Measurements from ENCODE around the gene ZNF526.
A peak's percentile ranks its signal among the peaks of the same experiment; 100 is the strongest.
"Not testable (repeated sequence)": the region's sequence is repeated elsewhere in the genome, so short reads cannot be mapped to it uniquely, and the experiment has no call there.

The ZNF526 gene

DNA sequence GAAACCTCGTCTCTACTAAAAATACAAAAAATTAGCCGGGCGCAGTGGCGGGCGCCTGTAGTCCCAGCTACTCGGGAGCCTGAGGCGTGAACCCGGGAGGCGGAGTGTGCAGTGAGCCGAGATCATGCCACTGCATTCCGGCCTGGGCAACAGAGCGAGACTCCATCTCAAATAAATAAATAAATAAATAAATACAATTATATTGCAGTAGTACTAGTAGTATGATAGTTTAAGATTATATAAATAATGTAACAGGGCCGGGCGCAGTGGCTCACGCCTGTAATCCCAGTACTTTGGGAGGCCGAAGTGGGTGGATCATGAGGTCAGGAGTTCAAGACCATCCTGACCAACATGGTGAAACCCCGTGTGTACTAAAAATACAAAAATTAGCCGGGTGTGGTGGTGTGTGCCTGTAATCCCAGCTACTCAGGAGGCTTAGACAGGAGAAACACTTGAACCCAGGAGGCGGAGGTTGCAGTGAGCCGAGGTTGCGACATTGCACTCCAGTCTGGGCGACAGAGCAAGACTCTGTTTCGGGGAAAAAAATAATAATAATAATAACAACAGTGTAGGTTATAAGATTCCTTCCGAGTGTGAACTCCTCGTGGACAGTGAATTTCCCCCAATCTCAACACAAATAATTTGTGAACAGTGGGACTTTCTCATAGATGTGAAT, 47.0 kb downstream of the ZNF526 start:
- not testable (repeated sequence) for DNase-seq

DNA sequence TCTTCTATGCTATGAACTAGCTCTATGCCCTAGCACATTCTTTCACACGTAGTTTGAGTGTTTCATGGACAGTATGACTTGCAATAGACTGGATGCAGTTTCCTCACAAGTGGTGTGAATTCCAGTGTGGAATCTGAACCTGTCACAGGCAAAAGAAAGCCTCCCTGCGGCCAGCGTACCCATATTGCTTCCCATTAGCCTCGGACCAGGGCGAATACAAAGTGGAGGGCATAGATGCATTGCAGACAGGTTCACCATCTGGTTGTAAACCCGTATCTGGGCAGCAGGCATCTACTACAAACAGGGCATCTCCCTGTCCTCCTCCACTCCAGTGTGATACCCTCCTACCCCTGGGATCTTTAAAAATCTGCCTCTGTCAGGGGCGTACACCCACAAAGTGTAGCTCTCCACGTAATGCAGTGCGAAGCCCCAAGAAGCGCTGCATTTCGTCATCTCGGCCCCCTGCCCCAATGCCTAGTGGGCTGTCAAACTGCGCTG, 47.6 kb downstream of the ZNF526 start:
- DNase-seq, result no peak

DNA sequence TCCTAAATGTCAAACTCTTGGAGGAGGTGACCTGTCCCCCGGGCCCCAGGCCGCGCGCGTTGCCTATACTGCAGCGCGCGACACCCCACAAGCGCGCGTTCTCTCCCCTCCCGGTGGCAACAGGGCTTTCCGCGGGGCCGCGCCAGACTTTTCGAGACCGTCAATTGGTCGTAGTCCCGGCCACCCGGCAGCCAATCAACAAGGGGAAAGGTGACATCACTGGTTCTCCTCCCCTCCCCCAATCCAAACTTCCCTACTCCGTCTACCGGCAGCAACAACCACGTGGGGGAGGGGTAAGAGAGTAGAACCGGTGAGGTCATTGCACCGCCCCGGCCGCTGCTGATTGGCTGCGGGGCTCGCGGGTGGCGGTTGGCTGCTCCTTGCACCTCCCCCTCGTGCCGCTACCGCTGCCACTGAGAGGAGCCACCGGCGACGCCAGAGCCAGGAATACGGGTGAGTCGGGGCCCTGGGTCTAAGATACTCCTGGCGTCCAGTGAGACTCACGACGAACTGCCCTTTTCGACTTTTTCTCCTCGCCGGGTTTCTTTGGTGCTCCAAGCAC, 48.1 kb downstream of the ZNF526 start:
- DNase-seq, result peak; percentile 99

DNA sequence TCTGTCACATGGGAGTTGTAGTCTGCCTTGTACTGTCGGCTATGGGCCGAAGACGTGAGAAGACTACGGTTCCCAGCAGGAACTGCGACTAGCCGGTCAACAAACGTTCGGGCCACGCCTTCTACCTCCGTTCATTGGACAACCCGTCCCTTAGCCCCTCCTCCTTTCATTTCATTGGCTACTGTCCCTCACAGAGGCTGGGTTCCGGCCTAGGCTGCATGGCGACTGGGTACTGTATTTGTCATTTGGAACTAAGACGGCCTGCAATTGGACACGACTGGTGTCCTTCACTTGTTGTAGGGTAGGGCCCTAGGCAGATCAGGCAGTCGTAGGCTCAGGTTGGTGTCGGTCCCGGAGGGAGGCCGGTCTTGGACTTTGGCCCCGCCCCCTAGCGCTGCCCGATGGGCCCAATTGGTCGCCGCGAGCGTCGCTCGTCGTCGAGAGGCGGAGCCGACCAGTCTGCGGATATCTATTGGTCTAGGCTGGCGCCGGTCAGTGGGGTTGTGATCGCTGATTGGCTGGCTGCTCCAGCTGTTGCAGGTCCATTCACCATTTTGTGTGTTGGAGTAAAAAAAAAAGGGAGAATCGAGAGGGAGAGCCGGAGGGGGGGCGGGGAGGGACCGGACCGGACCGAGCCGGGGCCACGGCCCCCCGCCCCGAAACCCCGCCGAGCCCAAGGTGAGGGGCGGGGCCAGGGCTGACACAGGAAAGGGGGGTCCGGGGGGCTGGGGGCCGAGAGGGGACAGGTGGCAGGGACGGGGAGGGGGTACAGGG, 48.8 kb downstream of the ZNF526 start, which contains the start of gene CIC:
CIC (plus strand) TSS at position 549 of the 774 bp plus-strand sequence. CDS start 2,532 bp downstream, outside the sequence.
- DNase-seq, result peak; percentile 100

DNA sequence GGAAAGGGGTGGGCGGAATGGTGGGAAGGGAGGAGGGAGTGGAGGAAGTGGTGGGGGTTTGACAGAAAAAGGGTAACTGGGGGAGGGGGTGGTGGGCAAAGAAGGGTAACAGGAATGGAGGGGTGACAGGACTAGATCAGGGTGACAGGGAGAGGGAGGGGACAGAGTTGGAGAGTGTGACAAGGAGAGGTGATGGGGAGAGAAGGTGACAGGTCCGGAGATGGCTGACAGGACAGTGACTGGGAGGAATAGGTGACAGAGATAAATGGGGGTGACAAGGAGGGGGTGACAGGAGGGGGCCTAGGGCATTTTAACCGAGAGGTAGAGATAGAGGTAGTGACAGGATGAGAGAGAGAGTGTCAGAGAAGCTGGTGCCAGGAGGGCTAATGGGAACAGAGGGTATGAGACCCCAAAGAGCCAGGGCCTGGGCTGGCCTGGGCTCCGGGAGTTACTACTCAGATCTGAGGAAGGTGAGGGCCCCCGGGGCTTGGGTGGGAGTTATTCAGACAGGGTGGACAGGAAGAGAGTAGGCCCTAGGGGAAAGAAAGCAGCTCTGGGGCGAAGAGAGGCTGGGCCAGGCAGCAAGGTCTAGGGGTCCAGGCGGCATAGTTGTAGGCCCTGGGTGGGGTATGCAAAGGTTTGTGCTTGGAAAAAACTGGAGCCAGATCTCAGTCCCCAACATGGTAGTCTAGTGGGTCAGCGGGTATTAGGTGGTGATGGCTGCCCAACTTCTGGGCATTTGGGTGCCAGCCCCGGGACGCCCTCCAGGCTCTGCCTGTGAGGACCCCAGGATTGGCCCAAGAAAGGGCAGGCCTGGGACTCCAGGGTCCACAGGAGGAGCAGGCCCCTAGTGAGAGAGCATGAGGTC, 49.6 kb downstream of the ZNF526 start:
- DNase-seq, result no peak

DNA sequence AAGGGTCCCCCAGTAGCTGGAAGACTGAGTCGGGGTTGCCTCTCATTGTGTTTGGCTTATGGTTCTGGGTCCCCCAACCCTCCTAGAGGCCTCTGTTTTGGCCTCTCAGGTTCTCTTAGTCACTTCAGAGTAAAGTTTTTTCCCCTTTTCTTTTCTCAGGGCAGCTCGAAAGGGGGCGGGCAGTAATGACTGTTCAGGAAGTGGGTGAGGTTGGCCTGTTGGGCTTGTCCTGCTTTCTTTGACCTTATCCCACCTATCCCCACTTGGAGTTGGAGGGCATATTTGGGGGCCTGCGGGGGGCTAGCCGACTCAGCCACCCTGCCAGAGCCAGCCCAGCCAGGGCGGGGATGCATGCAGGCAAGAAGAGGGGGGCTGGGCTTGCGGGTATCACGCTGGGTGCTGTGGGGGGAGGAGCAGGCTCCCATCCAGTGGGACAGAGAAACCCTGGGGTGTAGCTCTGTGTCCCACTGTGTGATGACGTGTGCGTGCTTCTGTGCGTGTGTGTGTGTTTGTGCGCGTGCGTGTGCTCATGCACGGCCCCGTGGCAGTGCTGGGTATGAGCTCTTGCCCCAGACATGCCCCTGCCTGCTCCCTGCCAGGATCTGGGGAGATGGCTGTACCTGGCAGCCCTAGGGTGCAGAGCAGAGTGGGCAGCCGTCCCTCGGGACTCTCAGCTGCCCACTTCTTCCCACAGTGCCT, 50.4 kb downstream of the ZNF526 start:
- DNase-seq, result no peak

DNA sequence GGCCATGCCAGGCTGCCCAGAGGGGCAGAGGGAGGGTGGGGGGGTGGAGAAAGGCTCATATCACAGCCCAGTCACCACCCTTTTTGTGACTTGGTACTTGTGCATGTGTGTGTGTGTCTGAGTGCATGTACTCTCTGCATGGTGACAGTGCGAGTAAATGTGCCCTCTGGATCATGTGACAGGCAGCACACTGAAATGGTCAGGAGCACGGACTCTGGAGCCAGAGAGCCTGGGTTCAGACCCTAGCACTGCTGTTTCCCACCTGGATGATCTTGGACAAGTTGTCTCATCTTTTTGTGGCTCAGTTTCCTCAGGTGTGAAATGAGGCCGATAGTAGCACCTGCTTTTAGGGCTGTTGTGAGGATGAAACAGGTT, 50.9 kb downstream of the ZNF526 start:
- no peak for DNase-seq

DNA sequence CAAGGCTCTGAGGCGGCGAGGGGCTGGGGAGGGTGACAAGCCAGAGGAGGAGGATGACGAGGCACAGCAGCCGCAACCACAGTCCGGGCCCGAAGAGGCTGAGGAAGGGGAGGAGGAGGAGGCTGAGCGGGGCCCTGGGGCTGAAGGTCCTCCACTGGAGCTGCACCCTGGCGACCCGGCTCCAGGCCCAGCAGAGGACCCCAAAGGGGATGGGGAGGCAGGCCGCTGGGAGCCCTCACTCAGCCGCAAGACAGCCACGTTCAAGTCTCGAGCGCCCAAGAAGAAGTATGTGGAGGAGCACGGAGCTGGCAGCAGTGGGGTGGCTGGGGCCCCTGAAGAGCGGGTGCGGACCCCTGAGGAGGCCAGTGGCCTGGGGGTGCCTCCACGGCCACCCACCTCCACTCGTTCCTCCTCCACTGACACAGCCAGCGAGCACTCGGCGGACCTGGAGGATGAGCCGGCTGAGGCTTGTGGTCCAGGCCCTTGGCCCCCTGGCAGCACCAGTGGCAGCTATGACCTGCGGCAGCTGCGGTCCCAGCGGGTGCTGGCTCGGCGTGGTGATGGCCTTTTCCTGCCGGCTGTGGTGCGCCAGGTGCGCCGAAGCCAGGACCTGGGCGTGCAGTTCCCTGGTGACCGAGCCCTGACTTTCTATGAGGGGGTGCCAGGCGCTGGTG, 51.9 kb downstream of the ZNF526 start:
- no peak for DNase-seq

DNA sequence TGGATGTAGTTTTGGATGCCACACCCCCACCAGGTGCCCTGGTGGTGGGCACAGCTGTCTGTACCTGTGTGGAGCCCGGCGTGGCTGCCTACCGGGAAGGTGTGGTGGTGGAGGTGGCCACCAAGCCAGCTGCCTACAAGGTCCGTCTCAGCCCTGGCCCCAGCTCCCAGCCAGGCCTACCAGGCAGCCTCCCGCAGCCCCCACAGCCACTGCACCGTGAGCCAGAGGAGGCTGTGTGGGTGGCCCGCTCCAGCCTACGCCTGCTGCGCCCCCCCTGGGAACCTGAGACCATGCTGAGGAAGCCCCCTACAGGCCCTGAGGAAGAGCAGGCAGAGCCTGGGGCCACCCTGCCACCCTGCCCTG, 52.4 kb downstream of the ZNF526 start:
- no peak for DNase-seq

DNA sequence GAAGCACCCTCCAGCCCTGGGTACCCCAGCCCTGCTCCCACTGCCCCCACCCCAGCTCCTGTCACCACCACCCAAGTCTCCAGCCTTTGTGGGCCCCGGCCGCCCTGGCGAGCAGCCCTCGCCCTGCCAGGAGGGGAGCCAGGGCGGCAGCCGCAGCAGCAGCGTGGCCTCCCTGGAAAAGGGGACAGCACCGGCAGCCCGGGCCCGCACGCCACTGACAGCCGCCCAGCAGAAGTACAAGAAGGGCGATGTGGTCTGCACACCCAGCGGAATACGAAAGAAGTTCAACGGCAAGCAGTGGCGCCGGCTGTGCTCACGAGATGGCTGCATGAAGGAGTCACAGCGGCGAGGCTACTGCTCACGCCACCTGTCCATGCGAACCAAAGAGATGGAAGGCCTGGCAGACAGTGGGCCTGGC, 52.9 kb downstream of the ZNF526 start:
- no peak for DNase-seq

DNA sequence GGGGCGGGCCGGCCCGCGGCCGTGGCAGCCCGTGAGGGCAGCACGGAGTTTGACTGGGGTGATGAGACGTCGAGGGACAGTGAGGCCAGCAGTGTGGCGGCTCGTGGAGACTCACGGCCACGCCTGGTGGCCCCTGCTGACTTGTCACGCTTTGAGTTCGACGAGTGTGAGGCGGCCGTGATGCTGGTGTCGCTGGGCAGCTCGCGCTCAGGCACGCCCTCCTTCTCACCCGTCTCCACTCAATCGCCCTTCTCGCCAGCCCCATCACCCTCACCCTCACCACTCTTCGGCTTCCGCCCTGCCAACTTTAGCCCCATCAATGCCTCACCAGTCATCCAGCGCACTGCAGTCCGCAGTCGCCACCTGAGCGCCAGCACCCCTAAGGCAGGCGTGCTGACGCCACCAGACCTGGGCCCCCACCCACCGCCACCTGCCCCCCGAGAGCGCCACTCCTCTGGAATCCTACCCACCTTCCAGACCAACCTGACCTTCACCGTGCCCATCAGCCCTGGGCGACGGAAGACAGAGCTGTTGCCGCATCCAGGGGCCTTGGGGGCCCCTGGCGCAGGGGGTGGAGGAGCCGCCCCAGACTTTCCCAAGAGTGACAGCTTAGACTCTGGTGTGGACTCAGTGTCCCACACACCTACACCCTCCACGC, 53.4 kb downstream of the ZNF526 start:
- DNase-seq, result no peak

DNA sequence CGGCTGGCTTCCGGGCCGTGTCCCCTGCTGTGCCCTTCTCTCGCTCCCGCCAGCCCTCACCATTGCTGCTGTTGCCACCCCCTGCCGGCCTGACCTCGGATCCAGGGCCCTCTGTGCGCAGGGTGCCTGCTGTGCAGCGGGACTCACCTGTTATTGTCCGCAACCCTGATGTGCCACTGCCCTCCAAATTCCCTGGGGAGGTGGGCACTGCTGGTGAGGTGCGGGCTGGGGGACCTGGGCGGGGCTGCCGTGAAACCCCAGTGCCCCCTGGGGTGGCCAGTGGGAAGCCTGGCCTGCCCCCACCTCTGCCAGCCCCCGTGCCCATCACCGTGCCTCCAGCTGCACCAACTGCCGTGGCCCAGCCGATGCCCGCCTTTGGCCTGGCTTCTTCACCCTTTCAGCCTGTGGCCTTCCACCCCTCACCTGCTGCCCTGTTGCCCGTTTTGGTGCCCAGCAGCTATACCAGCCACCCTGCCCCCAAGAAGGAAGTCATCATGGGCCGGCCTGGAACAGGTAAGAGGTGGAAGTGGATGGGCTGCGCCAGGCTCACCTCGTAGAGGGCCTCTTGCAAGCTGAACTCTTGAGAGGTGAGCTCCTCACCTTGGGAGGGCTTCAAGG, 54.1 kb downstream of the ZNF526 start:
- no peak for DNase-seq

DNA sequence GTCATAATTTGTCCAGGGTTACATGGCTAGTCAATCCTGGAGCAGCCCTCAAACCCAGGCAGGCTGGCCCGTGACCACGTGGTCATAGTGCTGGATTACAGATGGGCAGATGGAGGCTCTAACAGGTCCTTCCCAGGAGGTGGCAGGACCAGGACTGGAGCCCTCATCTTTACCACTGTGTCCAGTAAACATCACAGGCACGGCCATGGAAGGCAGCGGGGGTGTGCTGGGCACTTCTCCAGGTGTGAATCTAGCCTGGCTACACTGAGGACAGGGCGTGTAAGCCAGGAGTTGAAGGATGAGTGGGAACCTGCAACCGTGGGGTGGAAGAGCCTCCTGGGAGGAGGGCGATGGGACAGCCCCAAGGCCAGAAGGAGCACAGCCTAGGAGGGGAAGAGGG, 55.0 kb downstream of the ZNF526 start:
- DNase-seq, result no peak

DNA sequence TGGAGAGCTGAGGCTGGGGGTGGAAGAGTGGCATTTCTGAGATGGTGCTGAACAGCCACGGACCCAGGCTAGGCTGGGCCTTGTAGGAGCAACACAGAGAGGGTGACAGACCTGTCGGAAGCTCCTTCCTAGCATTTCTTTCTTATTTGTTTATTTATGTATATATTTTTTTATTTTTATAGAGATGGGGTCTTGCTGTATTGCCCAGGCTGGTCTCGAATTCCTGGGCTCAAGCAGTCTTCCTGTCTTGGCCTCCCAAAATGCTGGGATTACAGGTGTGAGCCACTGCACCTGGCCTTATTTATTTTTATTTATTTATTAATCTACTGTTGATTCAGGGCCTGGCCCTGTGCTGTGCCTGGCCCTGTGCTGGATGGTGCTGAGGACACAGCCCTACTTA, 55.4 kb downstream of the ZNF526 start:
- no peak for DNase-seq

DNA sequence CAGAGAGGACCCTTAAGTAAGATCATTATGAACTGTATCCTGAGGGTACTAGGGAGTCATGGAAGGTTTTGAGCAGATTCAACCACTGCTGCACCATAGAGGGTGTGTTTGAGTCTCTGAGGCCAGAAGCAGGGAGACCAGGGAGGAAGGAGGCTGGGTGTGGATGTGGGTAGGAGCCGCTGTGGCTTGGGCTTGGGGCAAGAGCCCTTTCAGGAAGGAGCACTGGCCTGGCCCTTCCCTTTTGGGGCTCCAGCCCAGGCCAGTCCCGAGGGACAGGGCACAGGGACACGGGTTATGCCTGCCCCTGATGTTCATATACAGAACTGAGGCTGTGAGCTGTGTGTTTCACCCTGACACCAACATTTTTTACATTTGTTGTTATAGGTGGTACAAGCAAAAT, 56.2 kb downstream of the ZNF526 start:
- no peak for DNase-seq

DNA sequence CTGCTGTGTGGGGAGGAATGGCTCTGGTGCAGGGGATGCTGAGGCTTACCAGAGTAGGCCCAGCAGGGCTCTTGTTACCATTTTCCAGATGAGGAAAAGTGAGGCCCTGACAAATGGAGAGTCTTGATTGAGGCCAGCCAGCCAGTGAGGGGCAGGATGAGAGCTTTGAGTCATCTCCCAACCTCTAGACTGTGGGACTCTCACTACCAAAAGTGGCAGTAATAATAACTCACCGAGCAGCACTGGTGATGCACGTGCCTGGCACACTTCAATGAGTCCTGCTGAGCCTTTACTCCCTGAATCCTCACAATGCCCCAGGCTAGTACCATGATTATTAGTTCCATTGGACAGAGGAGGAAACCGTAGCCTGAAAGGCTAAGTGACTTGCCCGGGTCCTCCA, 56.7 kb downstream of the ZNF526 start:
- no peak for DNase-seq

Measured in DMS153 (cell line).